Tibial nerve (tissue), 4 donors: ENCODE results near the gene SCARF1. TPM values are rescaled to one million over a fixed set of nuclear protein-coding genes. Genes with fewer than 3 reads are reported as not detected.

ENCODE experiments used
- DNase-seq, 2 donors: peaks; one replicate each; pipeline ENCODE4 v3.0.0-alpha.2; 2019; ENCODE audit warnings: low spot score in 2 of 2
- H3K27ac ChIP-seq, 4 donors: fragments of 200-600 bp; sonication (generic) in 3 of 4; one replicate each; pipeline ENCODE4 v1.5.1; 2017 to 2019; ENCODE audit warnings: mild to moderate bottlenecking in 1 of 4
- H3K27me3 ChIP-seq, 2 donors: fragments of 200-600 bp; sonication (generic) in 1 of 2; one replicate each; pipeline versions ENCODE4 v1.5.1 to v1.6.0; 2017 to 2019
- H3K36me3 ChIP-seq, 3 donors: fragments of 200-600 bp; sonication (generic); one replicate each; pipeline ENCODE4 v1.5.1; 2018 to 2019
- H3K4me1 ChIP-seq, 4 donors: fragments of 200-600 bp; sonication (generic) in 3 of 4; one replicate each; pipeline ENCODE4 v1.5.1; 2017 to 2019
- H3K4me3 ChIP-seq, 4 donors: fragments of 200-600 bp; sonication (generic) in 3 of 4; one replicate each; pipeline ENCODE4 v1.5.1; 2017 to 2019; ENCODE audit warnings: mild to moderate bottlenecking in 1 of 4, moderate library complexity in 1 of 4
- H3K9me3 ChIP-seq, 4 donors: fragments of 200-600 bp; sonication (generic) in 3 of 4; one replicate each; pipeline ENCODE4 v1.5.1; 2017 to 2019
- EP300 ChIP-seq, 2 donors: sonication (generic); formaldehyde crosslinking; IDR thresholded peaks; one replicate each; pipeline ENCODE4 v1.6.1; 2017; ENCODE audit warnings: antibody characterized with exemption in 2 of 2, mild to moderate bottlenecking in 1 of 2
- POLR2A ChIP-seq, 2 donors: fragments of 450-650 bp; IDR thresholded peaks; one replicate each; pipeline ENCODE4 v1.6.1; 2017; ENCODE audit warnings: antibody characterized with exemption in 2 of 2, mild to moderate bottlenecking in 2 of 2, moderate library complexity in 2 of 2
- WGBS, 2 donors: methylation state at CpG; one replicate each; pipeline ENCODE4 v1.1.5; 2018; 5-methylcytosine and 5-hydroxymethylcytosine counted together
- total RNA-seq, 4 donors: library from RNA; depleted of rRNA; stranded (reverse); fragments of >200 nt; gene quantifications; one replicate each; pipeline ENCODE4 v1.1.0, GENCODE V29; 2016
- TF ChIP-seq, protein P1 (sequence below), 5 experiments: fragments of 200-600 bp in 3 of 5; fragments of 450-650 bp in 2 of 5; sonication (generic) in 3 of 5; IDR thresholded peaks; one replicate each; pipeline ENCODE4 v1.5.1; 2016 to 2019; ENCODE audit warnings: antibody characterized with exemption in 5 of 5, mild to moderate bottlenecking in 3 of 5, moderate library complexity in 2 of 5

The SCARF1 gene
- total RNA-seq, 4 donors from 2014 or later = 7.1 to 30.6 (median 21.7) TPM

DNA sequence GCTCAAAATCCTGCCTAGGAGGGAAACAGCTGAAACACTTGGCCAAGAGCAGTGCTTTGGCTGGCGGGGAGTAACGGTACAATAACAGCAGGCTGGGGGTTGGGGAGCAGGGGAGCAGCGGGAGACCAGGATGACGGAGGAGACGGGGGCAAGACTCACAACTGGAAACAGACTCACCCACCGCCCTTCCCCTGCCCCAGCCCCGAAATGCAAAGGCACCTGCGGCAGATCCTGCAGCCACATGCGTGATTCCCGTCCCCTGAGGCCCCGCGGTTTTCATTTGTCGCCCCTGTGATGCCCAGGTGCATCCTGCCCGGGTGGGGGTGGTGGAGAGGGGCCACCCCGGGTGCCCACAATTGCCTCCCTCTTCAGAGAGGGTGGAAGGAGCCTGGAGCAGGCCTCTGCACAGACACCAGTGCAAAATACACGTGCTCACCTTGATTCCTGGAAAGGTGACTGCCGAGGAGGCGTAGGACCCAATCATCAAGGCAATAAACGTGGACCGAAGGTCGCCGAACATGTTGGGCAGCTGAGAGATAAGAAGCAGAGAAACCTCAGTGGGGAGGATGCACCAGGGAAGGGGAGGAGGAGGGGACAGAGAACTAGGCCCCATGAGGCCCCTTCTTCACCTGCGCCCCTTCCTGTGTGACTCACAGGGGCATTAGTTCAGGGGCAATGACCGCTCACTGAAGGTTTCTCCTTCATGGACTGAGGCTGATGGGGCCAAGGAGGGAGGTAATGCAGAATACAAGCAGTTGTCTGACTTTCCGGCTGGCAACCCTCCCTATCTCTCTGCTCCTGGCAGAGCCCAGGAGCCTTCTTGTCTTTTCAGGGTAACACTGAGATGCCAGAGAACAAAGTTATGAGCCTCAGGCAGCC is 52.5 kb downstream of the SCARF1 start:
- WGBS, 2 donors = 75 to 82% methylated on average over 23 to 25 of the region's 25 CpGs
- H3K4me3 ChIP-seq = no peak overlapping the region
- no peaks in the 10 kb centered on the region for H3K9me3 ChIP-seq
- TF ChIP-seq, protein P1, sequence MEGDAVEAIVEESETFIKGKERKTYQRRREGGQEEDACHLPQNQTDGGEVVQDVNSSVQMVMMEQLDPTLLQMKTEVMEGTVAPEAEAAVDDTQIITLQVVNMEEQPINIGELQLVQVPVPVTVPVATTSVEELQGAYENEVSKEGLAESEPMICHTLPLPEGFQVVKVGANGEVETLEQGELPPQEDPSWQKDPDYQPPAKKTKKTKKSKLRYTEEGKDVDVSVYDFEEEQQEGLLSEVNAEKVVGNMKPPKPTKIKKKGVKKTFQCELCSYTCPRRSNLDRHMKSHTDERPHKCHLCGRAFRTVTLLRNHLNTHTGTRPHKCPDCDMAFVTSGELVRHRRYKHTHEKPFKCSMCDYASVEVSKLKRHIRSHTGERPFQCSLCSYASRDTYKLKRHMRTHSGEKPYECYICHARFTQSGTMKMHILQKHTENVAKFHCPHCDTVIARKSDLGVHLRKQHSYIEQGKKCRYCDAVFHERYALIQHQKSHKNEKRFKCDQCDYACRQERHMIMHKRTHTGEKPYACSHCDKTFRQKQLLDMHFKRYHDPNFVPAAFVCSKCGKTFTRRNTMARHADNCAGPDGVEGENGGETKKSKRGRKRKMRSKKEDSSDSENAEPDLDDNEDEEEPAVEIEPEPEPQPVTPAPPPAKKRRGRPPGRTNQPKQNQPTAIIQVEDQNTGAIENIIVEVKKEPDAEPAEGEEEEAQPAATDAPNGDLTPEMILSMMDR (IDR thresholded peaks at IDR 0.05) = no peak
- TF ChIP-seq POLR2A (IDR thresholded peaks at IDR 0.05) (no peak), EP300 (IDR thresholded peaks at IDR 0.05) (no peak)
- peaks cover 0 to 47% (median 0%) of the 10 kb centered on the region in 3 donors for H3K36me3 ChIP-seq
- peaks cover 0 to 18% (median 12%) of the 10 kb centered on the region in 4 donors for H3K4me1 ChIP-seq
- DNase-seq = no peak
- H3K27ac ChIP-seq = peak overlapping the region in 1 of 4 donors; percentile 57
- H3K27me3 ChIP-seq = no peaks in the 10 kb centered on the region

DNA sequence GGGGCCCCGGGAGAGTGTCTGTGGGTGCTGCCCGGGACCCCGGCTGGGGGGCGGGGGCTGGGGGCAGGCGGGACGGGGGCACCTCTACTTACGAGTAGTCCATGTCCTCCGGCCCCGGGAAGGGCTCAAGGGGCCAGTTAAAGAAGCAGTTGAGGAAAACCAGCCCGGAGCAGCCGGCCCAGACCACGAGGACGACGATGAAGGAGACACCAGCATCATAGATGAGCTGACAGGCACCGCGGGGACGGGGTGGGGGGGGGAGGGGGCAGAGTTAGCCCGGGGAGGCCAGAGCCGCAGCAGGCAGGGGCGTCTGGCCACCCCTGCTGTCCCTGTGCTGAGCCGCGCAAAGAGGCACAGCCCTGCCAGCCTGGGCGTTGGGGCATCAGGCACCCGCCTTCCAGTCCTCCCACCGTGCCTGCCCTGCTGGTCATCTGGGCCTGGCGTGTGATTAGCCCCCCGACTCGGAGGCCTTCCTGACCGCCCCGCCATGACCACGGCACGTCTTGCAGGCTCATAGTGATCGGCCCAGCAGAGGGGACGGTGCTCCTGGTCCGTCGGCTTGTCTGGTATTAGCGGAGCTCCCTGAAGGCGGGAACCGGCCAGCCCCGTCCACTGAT is 54.0 kb downstream of the SCARF1 start:
- Histone ChIP-seq H3K27me3 (no peaks in the 10 kb centered on the region), H3K4me1 (peaks cover 0 to 18% (median 12%) of the 10 kb centered on the region in 4 donors), H3K4me3 (no peak overlapping the region), H3K27ac (no peak overlapping the region), H3K36me3 (peaks cover 0 to 58% (median 0%) of the 10 kb centered on the region in 3 donors), H3K9me3 (no peaks in the 10 kb centered on the region)
- WGBS, 2 donors = 84 to 85% methylated on average over 30 to 32 of the region's 40 CpGs
- TF ChIP-seq, protein P1 (IDR thresholded peaks at IDR 0.05) = no peak
- TF ChIP-seq POLR2A (IDR thresholded peaks at IDR 0.05) (no peak), EP300 (IDR thresholded peaks at IDR 0.05) (no peak)
- no peak for DNase-seq

DNA sequence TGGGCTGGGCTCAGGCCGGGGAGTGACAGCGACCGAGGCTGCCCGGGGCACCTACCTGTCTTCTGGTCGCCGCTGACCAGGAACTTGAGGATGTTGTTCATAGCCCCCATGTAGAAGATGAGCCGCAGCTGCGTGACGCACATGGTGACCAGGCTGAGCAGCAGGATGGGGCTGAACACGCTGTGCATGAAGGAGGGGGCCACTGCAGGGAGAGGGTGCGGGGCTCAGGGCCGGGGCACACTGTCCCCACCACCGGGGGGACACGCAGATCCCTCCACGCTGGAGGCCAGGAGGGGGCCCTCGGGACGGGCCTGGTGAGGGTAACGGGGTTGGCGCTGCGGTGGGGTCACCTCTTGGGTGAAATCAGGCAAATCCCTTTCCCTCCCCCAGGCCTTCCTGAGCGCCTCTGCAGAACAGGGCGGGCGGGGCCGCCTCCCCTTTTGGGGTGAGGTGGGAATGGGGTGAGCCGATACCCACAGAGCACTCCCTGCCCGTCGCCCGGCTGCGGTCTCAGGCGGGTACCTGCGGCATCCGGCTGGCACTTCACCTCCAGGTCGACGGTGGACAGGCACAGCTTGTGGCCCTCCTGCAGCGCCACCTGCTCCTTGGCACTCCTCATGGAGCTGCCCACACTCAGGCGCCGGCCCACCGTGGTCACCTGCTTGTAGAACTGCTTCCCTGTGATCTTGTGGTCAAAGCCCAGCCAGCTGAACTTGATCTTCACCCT is 54.6 kb downstream of the SCARF1 start:
- H3K9me3 ChIP-seq = no peaks in the 10 kb centered on the region
- peaks cover 0 to 18% (median 12%) of the 10 kb centered on the region in 4 donors for H3K4me1 ChIP-seq
- no peak for DNase-seq
- peaks cover 0 to 65% (median 0%) of the 10 kb centered on the region in 3 donors for H3K36me3 ChIP-seq
- H3K4me3 ChIP-seq = no peak overlapping the region
- no peaks in the 10 kb centered on the region for H3K27me3 ChIP-seq
- TF ChIP-seq EP300 (IDR thresholded peaks at IDR 0.05) (no peak), POLR2A (IDR thresholded peaks at IDR 0.05) (no peak)
- TF ChIP-seq, protein P1 (IDR thresholded peaks at IDR 0.05) = no peak
- 91 to 94% methylated on average over 31 to 38 of the region's 38 CpGs for WGBS, 2 donors
- peak overlapping the region in 2 of 4 donors; percentile 24 to 55 for H3K27ac ChIP-seq

DNA sequence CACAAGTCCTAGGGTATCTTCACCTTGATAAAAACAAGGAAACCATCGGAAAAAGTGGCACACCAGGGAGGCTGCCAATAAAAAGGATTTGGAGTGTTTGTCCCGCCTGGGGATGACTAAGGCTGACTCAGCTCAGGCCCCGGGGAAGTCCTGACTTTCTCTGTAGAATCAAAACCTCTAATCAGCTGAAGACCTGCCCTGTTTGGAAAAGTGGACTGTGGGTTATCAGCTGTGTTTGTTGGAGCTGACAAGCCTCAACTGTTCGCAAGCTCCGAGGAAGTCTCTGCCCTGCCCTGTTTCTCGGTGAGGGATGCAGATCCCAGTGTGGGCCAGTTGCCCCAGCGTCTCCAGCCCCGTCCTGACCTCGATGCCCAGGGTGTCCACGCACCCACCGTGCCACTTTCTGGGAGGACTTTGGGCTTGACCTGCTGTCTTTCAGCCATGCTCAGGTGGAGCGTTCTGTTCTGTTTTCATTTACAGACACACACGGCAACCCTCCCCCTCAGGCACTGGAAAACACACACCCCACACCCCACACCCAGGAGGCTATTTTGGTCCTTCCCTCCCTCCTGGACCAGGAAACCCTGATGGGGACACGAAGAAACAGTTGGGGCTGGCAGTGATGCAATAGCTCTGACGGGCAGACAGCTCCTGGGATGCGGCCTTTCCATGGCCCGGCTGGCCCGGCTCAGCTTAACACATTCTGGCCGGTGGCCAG is 55.3 kb downstream of the SCARF1 start:
- peaks cover 0 to 72% (median 0%) of the 10 kb centered on the region in 3 donors for H3K36me3 ChIP-seq
- peaks cover 0 to 18% (median 12%) of the 10 kb centered on the region in 4 donors for H3K4me1 ChIP-seq
- DNase-seq = peak in 1 of 2 donors; percentile 40
- TF ChIP-seq EP300 (IDR thresholded peaks at IDR 0.05) (peak in 1 of 2 donors; percentile 55), POLR2A (IDR thresholded peaks at IDR 0.05) (no peak)
- TF ChIP-seq, protein P1 (IDR thresholded peaks at IDR 0.05) = no peak
- peak overlapping the region in 2 of 4 donors; percentile 55 to 59 for H3K27ac ChIP-seq
- no peaks in the 10 kb centered on the region for H3K9me3 ChIP-seq
- H3K4me3 ChIP-seq = no peak overlapping the region
- no peaks in the 10 kb centered on the region for H3K27me3 ChIP-seq
- 43 to 54% methylated on average over 17 to 19 of the region's 19 CpGs for WGBS, 2 donors
